Stimulated activated CD4-positive, alpha-beta T cell treated with anti-CD3 and anti-CD28 coated beads, Interleukin-12 subunit alpha, Interleukin-12 subunit beta, amount 100 ng/mL, for 48 hours (primary cell): ENCODE results near the gene RBL1.
"Not testable (repeated sequence)": the region's sequence is repeated elsewhere in the genome, so short reads cannot be mapped to it uniquely, and the experiment has no call there.

Experiments
- DNase-seq, 3 donors: peaks; one replicate each; pipeline ENCODE4 v3.0.0-alpha.2; 2020; ENCODE audit warnings: low read depth in 2 of 3, low spot score in 1 of 3

The RBL1 gene

GRCh38 chr20:37095599-37096414 lies at the start of gene RBL1:
RBL1 (minus strand) TSS chr20:37095997; CDS start chr20:37095928, 69 bp downstream.
- peak; percentile 78 to 86 (median 78) for DNase-seq

GRCh38 chr20:37144856-37145404 lies 49.1 kb upstream of the RBL1 start:
- no peak for DNase-seq

- DNase-seq: no peak
Observed at GRCh38 chr20:37142708-37143107, 46.9 kb upstream of the RBL1 start.

GRCh38 chr20:37137547-37137946 lies 41.8 kb upstream of the RBL1 start:
- DNase-seq: no peak

GRCh38 chr20:37133952-37134351 lies 38.2 kb upstream of the RBL1 start:
- no peak for DNase-seq

GRCh38 chr20:37131486-37131885 lies 35.7 kb upstream of the RBL1 start:
- DNase-seq: no peak

- no peak for DNase-seq
Observed at GRCh38 chr20:37128803-37129202, 33.0 kb upstream of the RBL1 start.

GRCh38 chr20:37126290-37126689 lies 30.5 kb upstream of the RBL1 start:
- not testable (repeated sequence) for DNase-seq

- DNase-seq: no peak
Observed at GRCh38 chr20:37123441-37123840, 27.6 kb upstream of the RBL1 start.

GRCh38 chr20:37120497-37120896 lies 24.7 kb upstream of the RBL1 start:
- no peak for DNase-seq

- DNase-seq: no peak
Observed at GRCh38 chr20:37119356-37120036, 23.7 kb upstream of the RBL1 start.

GRCh38 chr20:37114012-37114411 lies 18.2 kb upstream of the RBL1 start:
- no peak for DNase-seq

- no peak for DNase-seq
Observed at GRCh38 chr20:37111926-37112455, 16.2 kb upstream of the RBL1 start.

- DNase-seq: no peak
Observed at GRCh38 chr20:37108676-37109075, 12.9 kb upstream of the RBL1 start.

- no peak for DNase-seq
Observed at GRCh38 chr20:37102571-37102970, 6.8 kb upstream of the RBL1 start.

- DNase-seq: peak in 1 of 3 donors; percentile 3
Observed at GRCh38 chr20:37096415-37097041, 731 bp upstream of the RBL1 start.

- peak in 1 of 3 donors; percentile 31 for DNase-seq
Observed at GRCh38 chr20:37095108-37095598, 644 bp downstream of the RBL1 start.

- DNase-seq: no peak
Observed at GRCh38 chr20:37090407-37090806, 5.4 kb downstream of the RBL1 start.

- no peak for DNase-seq
Observed at GRCh38 chr20:37081717-37082289, 14.0 kb downstream of the RBL1 start.

- no peak for DNase-seq
Observed at GRCh38 chr20:37077009-37077408, 18.8 kb downstream of the RBL1 start.
